Measurements from ENCODE around the gene TRIM69. TPM values are rescaled to one million over a fixed set of nuclear protein-coding genes. Genes with fewer than 3 reads are reported as not detected.

Gene TRIM69
- total RNA-seq, 2 donors from 2014 or later, result 5.7 to 13.1 TPM

DNA sequence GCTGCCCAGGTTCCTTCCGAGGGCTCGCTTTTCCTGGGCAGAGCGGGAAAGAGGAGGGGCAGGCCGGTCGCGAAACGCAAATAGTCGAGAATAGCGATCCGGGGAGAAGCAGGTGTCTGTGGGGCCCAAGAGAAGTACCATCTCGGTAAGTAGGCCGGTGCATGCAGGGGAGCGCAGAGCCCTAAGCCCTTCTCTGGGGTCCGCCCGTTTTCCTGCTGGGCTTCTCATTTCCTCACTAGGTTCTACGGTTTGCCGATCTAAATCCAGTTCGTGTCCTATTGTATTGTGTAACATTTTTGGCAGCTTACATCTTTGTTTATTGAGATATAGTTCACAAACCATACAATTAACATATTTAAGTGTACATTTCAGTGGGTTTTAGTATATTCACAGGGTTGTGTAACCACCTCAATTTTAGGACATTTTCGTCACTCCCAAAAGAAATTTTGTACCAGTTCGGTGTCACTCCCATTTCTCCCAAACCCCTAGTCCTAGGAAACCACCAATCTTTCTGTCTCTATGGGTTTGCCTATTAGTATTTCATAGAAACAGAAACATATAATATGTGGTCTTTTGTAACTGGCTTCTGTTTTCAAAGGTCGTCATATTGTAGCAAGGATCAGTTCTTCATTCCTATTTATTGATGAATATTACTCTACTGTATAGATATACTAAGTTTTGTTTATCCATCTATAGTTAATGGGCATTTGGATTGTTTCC lies 6.8 kb upstream of the TRIM69 start:
- no peaks in the 10 kb centered on the region for H3K9me3 Mint-ChIP-seq
- Histone ChIP-seq H3K4me3 (ENCODE audit: low read length) (peak overlapping the region; percentile 88), H3K27ac (ENCODE audit: low read depth, low read length) (peak overlapping the region; percentile 66), H3K4me1 (ENCODE audit: control insufficient read depth, insufficient read depth, low read length) (no peaks in the 10 kb centered on the region), H3K9ac (ENCODE audit: extremely low read depth, low read length, poor library complexity, severe bottlenecking) (peak overlapping the region; percentile 26), H3K9me3 (ENCODE audit: control insufficient read depth, low read length) (no peaks in the 10 kb centered on the region), H3K27me3 (ENCODE audit: control insufficient read depth, insufficient read depth, low read length, poor library complexity, severe bottlenecking) (no peaks in the 10 kb centered on the region), H3K36me3 (ENCODE audit: control insufficient read depth, insufficient read depth, low read length) (no peaks in the 10 kb centered on the region)
- no peaks in the 10 kb centered on the region for H3K27me3 Mint-ChIP-seq (ENCODE audit: insufficient read depth)
- DNase-seq, result no peak
- no peaks in the 10 kb centered on the region for H3K36me3 Mint-ChIP-seq (ENCODE audit: low read depth)
- peak overlapping the region; percentile 98 for H3K27ac Mint-ChIP-seq
- H3K4me3 Mint-ChIP-seq, result peak overlapping the region; percentile 85
- TF ChIP-seq, protein P1, sequence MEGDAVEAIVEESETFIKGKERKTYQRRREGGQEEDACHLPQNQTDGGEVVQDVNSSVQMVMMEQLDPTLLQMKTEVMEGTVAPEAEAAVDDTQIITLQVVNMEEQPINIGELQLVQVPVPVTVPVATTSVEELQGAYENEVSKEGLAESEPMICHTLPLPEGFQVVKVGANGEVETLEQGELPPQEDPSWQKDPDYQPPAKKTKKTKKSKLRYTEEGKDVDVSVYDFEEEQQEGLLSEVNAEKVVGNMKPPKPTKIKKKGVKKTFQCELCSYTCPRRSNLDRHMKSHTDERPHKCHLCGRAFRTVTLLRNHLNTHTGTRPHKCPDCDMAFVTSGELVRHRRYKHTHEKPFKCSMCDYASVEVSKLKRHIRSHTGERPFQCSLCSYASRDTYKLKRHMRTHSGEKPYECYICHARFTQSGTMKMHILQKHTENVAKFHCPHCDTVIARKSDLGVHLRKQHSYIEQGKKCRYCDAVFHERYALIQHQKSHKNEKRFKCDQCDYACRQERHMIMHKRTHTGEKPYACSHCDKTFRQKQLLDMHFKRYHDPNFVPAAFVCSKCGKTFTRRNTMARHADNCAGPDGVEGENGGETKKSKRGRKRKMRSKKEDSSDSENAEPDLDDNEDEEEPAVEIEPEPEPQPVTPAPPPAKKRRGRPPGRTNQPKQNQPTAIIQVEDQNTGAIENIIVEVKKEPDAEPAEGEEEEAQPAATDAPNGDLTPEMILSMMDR (conservative IDR thresholded peaks at IDR 0.05), result no peak
- H3K4me1 Mint-ChIP-seq, result peaks cover 10% of the 10 kb centered on the region
- 7 to 15% methylated on average over 6 to 19 of the region's 21 CpGs for WGBS, 2 experiments (ENCODE audit: insufficient coverage in 1 of 2, insufficient read length in 1 of 2)

- Histone ChIP-seq H3K4me3 (ENCODE audit: low read length) (no peak overlapping the region), H3K27me3 (ENCODE audit: control insufficient read depth, insufficient read depth, low read length, poor library complexity, severe bottlenecking) (no peaks in the 10 kb centered on the region), H3K4me1 (ENCODE audit: control insufficient read depth, insufficient read depth, low read length) (no peaks in the 10 kb centered on the region), H3K9ac (ENCODE audit: extremely low read depth, low read length, poor library complexity, severe bottlenecking) (no peak overlapping the region), H3K36me3 (ENCODE audit: control insufficient read depth, insufficient read depth, low read length) (no peaks in the 10 kb centered on the region), H3K9me3 (ENCODE audit: control insufficient read depth, low read length) (no peaks in the 10 kb centered on the region), H3K27ac (ENCODE audit: low read depth, low read length) (no peak overlapping the region)
- 89% methylated on average over 1 to 2 of the region's 2 CpGs for whole genome bisulfite sequencing, 2 experiments (ENCODE audit: insufficient coverage in 1 of 2, insufficient read length in 1 of 2)
- no peak overlapping the region for H3K27ac Mint-ChIP-seq
- peaks cover 5% of the 10 kb centered on the region for H3K4me1 Mint-ChIP-seq
- H3K36me3 Mint-ChIP-seq (ENCODE audit: low read depth), result no peaks in the 10 kb centered on the region
- TF ChIP-seq, protein P1 (conservative IDR thresholded peaks at IDR 0.05), result no peak
- peaks cover 7% of the 10 kb centered on the region for H3K9me3 Mint-ChIP-seq
- no peak for DNase-seq
- no peak overlapping the region for H3K4me3 Mint-ChIP-seq
- H3K27me3 Mint-ChIP-seq (ENCODE audit: insufficient read depth), result no peaks in the 10 kb centered on the region
Measured at GRCh38 chr15:44734839-44735481, 1.4 kb upstream of the TRIM69 start.

GRCh38 chr15:44735482-44736180 lies 697 bp upstream of the TRIM69 start:
- Histone ChIP-seq H3K9ac (ENCODE audit: extremely low read depth, low read length, poor library complexity, severe bottlenecking) (no peak overlapping the region), H3K4me3 (ENCODE audit: low read length) (no peak overlapping the region), H3K36me3 (ENCODE audit: control insufficient read depth, insufficient read depth, low read length) (no peaks in the 10 kb centered on the region), H3K27me3 (ENCODE audit: control insufficient read depth, insufficient read depth, low read length, poor library complexity, severe bottlenecking) (no peaks in the 10 kb centered on the region), H3K27ac (ENCODE audit: low read depth, low read length) (no peak overlapping the region), H3K9me3 (ENCODE audit: control insufficient read depth, low read length) (no peaks in the 10 kb centered on the region), H3K4me1 (ENCODE audit: control insufficient read depth, insufficient read depth, low read length) (no peaks in the 10 kb centered on the region)
- H3K36me3 Mint-ChIP-seq (ENCODE audit: low read depth), result no peaks in the 10 kb centered on the region
- H3K9me3 Mint-ChIP-seq, result peaks cover 9% of the 10 kb centered on the region
- 85 to 90% methylated on average over 8 of the region's 8 CpGs for WGBS, 2 experiments (ENCODE audit: insufficient coverage in 1 of 2, insufficient read length in 1 of 2)
- H3K27ac Mint-ChIP-seq, result peak overlapping the region; percentile 10
- H3K4me1 Mint-ChIP-seq, result peaks cover 5% of the 10 kb centered on the region
- H3K27me3 Mint-ChIP-seq (ENCODE audit: insufficient read depth), result no peaks in the 10 kb centered on the region
- DNase-seq, result no peak
- no peak overlapping the region for H3K4me3 Mint-ChIP-seq
- TF ChIP-seq, protein P1 (conservative IDR thresholded peaks at IDR 0.05), result no peak
